ENCODE measurements around the gene ARF1. TPM values are rescaled to one million over a fixed set of nuclear protein-coding genes. Genes with fewer than 3 reads are reported as not detected.

Gene ARF1
- total RNA-seq, 4 donors from 2014 or later, result 284 to 385 (median 362) TPM

- no peaks in the 10 kb centered on the region for H3K27me3 ChIP-seq
- H3K4me1 ChIP-seq, result peaks cover 86% of the 10 kb centered on the region
- H3K27ac ChIP-seq, result no peak overlapping the region
- no peak for TF ChIP-seq EP300 (IDR thresholded peaks at IDR 0.05)
- TF ChIP-seq CTCF (IDR thresholded peaks at IDR 0.05), result no peak
- TF ChIP-seq POLR2A (IDR thresholded peaks at IDR 0.05), result no peak
- no peak for TF ChIP-seq POLR2AphosphoS5 (IDR thresholded peaks at IDR 0.05)
- H3K4me3 ChIP-seq, result no peak overlapping the region
- peak in 1 of 2 donors; percentile 54 for DNase-seq (ENCODE audit: low spot score in 2 of 2)
- no peaks in the 10 kb centered on the region for H3K9me3 ChIP-seq
- peaks cover 40% of the 10 kb centered on the region for H3K36me3 ChIP-seq
- 40% methylated on average over 1 of the region's 16 CpGs for WGBS
Observed at GRCh38 chr1:228144193-228144992, 61.9 kb downstream of the ARF1 start.

DNA sequence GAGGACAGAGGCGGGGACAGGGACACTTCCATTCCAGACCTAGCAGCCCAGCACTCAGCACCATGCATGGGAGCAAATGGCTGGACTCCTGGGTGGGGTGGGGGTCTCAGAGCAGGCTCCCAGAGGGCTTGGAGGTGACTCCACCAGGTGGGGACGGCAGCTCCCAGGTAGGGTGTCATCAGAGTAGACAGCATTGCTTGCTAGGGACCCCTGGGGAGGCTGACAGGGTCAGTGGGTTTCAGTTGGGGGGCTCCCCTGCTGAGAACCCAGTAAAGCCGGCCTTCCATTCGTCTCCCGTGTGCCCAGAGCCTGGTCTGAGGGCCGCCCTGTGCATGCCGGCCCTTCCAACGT lies 62.5 kb downstream of the ARF1 start:
- Histone ChIP-seq H3K27me3 (no peaks in the 10 kb centered on the region), H3K4me1 (peaks cover 90% of the 10 kb centered on the region), H3K36me3 (peaks cover 40% of the 10 kb centered on the region), H3K27ac (no peak overlapping the region), H3K4me3 (no peak overlapping the region), H3K9me3 (no peaks in the 10 kb centered on the region)
- no peak for TF ChIP-seq POLR2AphosphoS5 (IDR thresholded peaks at IDR 0.05)
- peak in 1 of 2 donors; percentile 55 for DNase-seq (ENCODE audit: low spot score in 2 of 2)
- 69% methylated on average over 2 of the region's 8 CpGs for WGBS

- peak in 1 of 2 donors; percentile 61 for DNase-seq (ENCODE audit: low spot score in 2 of 2)
- Histone ChIP-seq H3K36me3 (peaks cover 40% of the 10 kb centered on the region), H3K9me3 (no peaks in the 10 kb centered on the region), H3K27ac (no peak overlapping the region), H3K4me3 (no peak overlapping the region), H3K4me1 (peaks cover 97% of the 10 kb centered on the region), H3K27me3 (no peaks in the 10 kb centered on the region)
- TF ChIP-seq EP300 (IDR thresholded peaks at IDR 0.05) (no peak), CTCF (IDR thresholded peaks at IDR 0.05) (no peak), POLR2A (IDR thresholded peaks at IDR 0.05) (no peak), POLR2AphosphoS5 (IDR thresholded peaks at IDR 0.05) (no peak)
- 65% methylated on average over 19 of the region's 31 CpGs for WGBS
Observed at GRCh38 chr1:228145463-228146416, 63.2 kb downstream of the ARF1 start.

- no peaks in the 10 kb centered on the region for H3K9me3 ChIP-seq
- peaks cover 40% of the 10 kb centered on the region for H3K36me3 ChIP-seq
- TF ChIP-seq CTCF (IDR thresholded peaks at IDR 0.05), result no peak
- TF ChIP-seq EP300 (IDR thresholded peaks at IDR 0.05), result no peak
- TF ChIP-seq POLR2A (IDR thresholded peaks at IDR 0.05), result no peak
- TF ChIP-seq POLR2AphosphoS5 (IDR thresholded peaks at IDR 0.05), result no peak
- no peaks in the 10 kb centered on the region for H3K27me3 ChIP-seq
- WGBS, result 84% methylated on average over 14 of the region's 18 CpGs
- H3K27ac ChIP-seq, result no peak overlapping the region
- H3K4me1 ChIP-seq, result peaks cover 97% of the 10 kb centered on the region
- no peak overlapping the region for H3K4me3 ChIP-seq
- peak in 1 of 2 donors; percentile 54 for DNase-seq (ENCODE audit: low spot score in 2 of 2)
Observed at GRCh38 chr1:228146417-228147150, 64.1 kb downstream of the ARF1 start.

- Histone ChIP-seq H3K27ac (no peak overlapping the region), H3K9me3 (no peaks in the 10 kb centered on the region), H3K27me3 (no peaks in the 10 kb centered on the region), H3K4me3 (no peak overlapping the region), H3K36me3 (peaks cover 40% of the 10 kb centered on the region), H3K4me1 (peaks cover 92% of the 10 kb centered on the region)
- 93% methylated on average over 3 of the region's 20 CpGs for WGBS
- TF ChIP-seq EP300 (IDR thresholded peaks at IDR 0.05) (no peak), POLR2AphosphoS5 (IDR thresholded peaks at IDR 0.05) (no peak)
- DNase-seq (ENCODE audit: low spot score in 2 of 2), result peak in 1 of 2 donors; percentile 64
Observed at GRCh38 chr1:228147151-228147693, 64.7 kb downstream of the ARF1 start.

Data from suprapubic skin (tissue), 4 donors.